ENCODE results near the gene HDGFL3.

DNA sequence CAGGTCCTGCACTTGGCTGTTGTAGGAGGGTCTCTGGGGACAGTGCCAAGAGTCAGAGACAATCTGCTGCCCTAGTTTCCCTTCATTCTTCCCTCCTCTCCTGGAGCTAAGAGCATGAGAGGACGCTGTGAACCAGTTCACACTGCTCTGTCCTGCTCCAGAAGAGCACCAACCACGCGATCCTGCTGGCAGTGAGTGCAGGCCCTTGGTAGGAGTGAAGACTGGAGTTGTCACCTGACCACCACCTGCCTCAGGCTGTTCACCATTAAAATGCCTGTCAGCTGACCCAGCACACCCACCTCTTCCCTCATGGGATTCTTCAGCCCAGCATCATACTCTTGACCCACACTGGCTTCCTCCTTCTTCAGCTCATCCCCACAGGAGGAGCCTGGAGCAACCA, 97.2 kb downstream of the HDGFL3 start:
- TF ChIP-seq, protein P1, sequence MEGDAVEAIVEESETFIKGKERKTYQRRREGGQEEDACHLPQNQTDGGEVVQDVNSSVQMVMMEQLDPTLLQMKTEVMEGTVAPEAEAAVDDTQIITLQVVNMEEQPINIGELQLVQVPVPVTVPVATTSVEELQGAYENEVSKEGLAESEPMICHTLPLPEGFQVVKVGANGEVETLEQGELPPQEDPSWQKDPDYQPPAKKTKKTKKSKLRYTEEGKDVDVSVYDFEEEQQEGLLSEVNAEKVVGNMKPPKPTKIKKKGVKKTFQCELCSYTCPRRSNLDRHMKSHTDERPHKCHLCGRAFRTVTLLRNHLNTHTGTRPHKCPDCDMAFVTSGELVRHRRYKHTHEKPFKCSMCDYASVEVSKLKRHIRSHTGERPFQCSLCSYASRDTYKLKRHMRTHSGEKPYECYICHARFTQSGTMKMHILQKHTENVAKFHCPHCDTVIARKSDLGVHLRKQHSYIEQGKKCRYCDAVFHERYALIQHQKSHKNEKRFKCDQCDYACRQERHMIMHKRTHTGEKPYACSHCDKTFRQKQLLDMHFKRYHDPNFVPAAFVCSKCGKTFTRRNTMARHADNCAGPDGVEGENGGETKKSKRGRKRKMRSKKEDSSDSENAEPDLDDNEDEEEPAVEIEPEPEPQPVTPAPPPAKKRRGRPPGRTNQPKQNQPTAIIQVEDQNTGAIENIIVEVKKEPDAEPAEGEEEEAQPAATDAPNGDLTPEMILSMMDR (IDR thresholded peaks at IDR 0.05) = no peak
- TF ChIP-seq POLR2AphosphoS5 (IDR thresholded peaks at IDR 0.05) (no peak), EP300 (IDR thresholded peaks at IDR 0.05) (no peak)

All from sigmoid colon (tissue), 4 donors.